SIG-M5 (cell line): ENCODE results near the gene CNTNAP5.

Source experiments
- DNase-seq: peaks from one replicate; lab custom pipeline; 2025; lab: John Stamatoyannopoulos, UW

CNTNAP5 gene

GRCh38 chr2:124558277-124558905 is 533.3 kb downstream of the CNTNAP5 start:
- no peak for DNase-seq

- DNase-seq = no peak
Observed at GRCh38 chr2:124559236-124559635, 534.1 kb downstream of the CNTNAP5 start.

- DNase-seq = no peak
Observed at GRCh38 chr2:124560592-124561112, 535.6 kb downstream of the CNTNAP5 start.

GRCh38 chr2:124561486-124561885 is 536.4 kb downstream of the CNTNAP5 start:
- DNase-seq = no peak

GRCh38 chr2:124563426-124563825 is 538.3 kb downstream of the CNTNAP5 start:
- no peak for DNase-seq

- DNase-seq = no peak
Observed at GRCh38 chr2:124566518-124566970, 541.5 kb downstream of the CNTNAP5 start.

- no peak for DNase-seq
Observed at GRCh38 chr2:124570872-124571271, 545.8 kb downstream of the CNTNAP5 start.

GRCh38 chr2:124571836-124572235 is 546.7 kb downstream of the CNTNAP5 start:
- no peak for DNase-seq

GRCh38 chr2:124572934-124573634 is 548.0 kb downstream of the CNTNAP5 start:
- DNase-seq = no peak

- DNase-seq = no peak
Observed at GRCh38 chr2:124575497-124575896, 550.4 kb downstream of the CNTNAP5 start.

- DNase-seq = no peak
Observed at GRCh38 chr2:124580263-124580662, 555.2 kb downstream of the CNTNAP5 start.

- no peak for DNase-seq
Observed at GRCh38 chr2:124582387-124582786, 557.3 kb downstream of the CNTNAP5 start.

- DNase-seq = no peak
Observed at GRCh38 chr2:124584615-124585014, 559.5 kb downstream of the CNTNAP5 start.

GRCh38 chr2:124585277-124585676 is 560.2 kb downstream of the CNTNAP5 start:
- DNase-seq = no peak

- no peak for DNase-seq
Observed at GRCh38 chr2:124586210-124586609, 561.1 kb downstream of the CNTNAP5 start.

GRCh38 chr2:124586835-124587234 is 561.7 kb downstream of the CNTNAP5 start:
- DNase-seq = no peak

GRCh38 chr2:124589971-124590370 is 564.9 kb downstream of the CNTNAP5 start:
- DNase-seq = no peak

- DNase-seq = no peak
Observed at GRCh38 chr2:124602759-124603158, 577.7 kb downstream of the CNTNAP5 start.

- no peak for DNase-seq
Observed at GRCh38 chr2:124604940-124605339, 579.9 kb downstream of the CNTNAP5 start.

- DNase-seq = no peak
Observed at GRCh38 chr2:124607679-124608078, 582.6 kb downstream of the CNTNAP5 start.

- no peak for DNase-seq
Observed at GRCh38 chr2:124609667-124610066, 584.6 kb downstream of the CNTNAP5 start.

GRCh38 chr2:124610141-124610540 is 585.1 kb downstream of the CNTNAP5 start:
- DNase-seq = no peak

GRCh38 chr2:124610866-124611265 is 585.8 kb downstream of the CNTNAP5 start:
- DNase-seq = no peak
